Hematopoietic multipotent progenitor cell treated with erythropoietin and hydrocortisone succinate and interleukin-3 and kit ligand, for 6 days (in vitro differentiated cells): ENCODE data around the gene NOTCH2.

Source experiments
- DNase-seq: peaks from one replicate; pipeline ENCODE4 v3.0.0-alpha.2; 2015

NOTCH2 gene

GRCh38 chr1:119940697-119941096, 128.8 kb downstream of the NOTCH2 start:
- DNase-seq, result no peak

GRCh38 chr1:119937198-119937597, 132.3 kb downstream of the NOTCH2 start:
- DNase-seq, result no peak

- no peak for DNase-seq
Measured at GRCh38 chr1:119935915-119936314, 133.5 kb downstream of the NOTCH2 start.

GRCh38 chr1:119935373-119935772, 134.1 kb downstream of the NOTCH2 start:
- DNase-seq, result no peak

- no peak for DNase-seq
Measured at GRCh38 chr1:119933397-119933796, 136.1 kb downstream of the NOTCH2 start.

GRCh38 chr1:119929643-119930315, 139.7 kb downstream of the NOTCH2 start:
- DNase-seq, result no peak

- DNase-seq, result no peak
Measured at GRCh38 chr1:119926553-119926952, 142.9 kb downstream of the NOTCH2 start.

- DNase-seq, result no peak
Measured at GRCh38 chr1:119924948-119925898, 144.2 kb downstream of the NOTCH2 start.

- peak; percentile 52 for DNase-seq
Measured at GRCh38 chr1:119920104-119920968, 149.1 kb downstream of the NOTCH2 start.

- no peak for DNase-seq
Measured at GRCh38 chr1:119919241-119919640, 150.2 kb downstream of the NOTCH2 start.

- no peak for DNase-seq
Measured at GRCh38 chr1:119918301-119918700, 151.2 kb downstream of the NOTCH2 start.

GRCh38 chr1:119917304-119918055, 152.0 kb downstream of the NOTCH2 start:
- no peak for DNase-seq

GRCh38 chr1:119915517-119915916, 153.9 kb downstream of the NOTCH2 start:
- DNase-seq, result no peak

GRCh38 chr1:119914071-119914470, 155.4 kb downstream of the NOTCH2 start:
- no peak for DNase-seq

- DNase-seq, result no peak
Measured at GRCh38 chr1:119912963-119913362, 156.5 kb downstream of the NOTCH2 start.

- no peak for DNase-seq
Measured at GRCh38 chr1:119911775-119912174, 157.7 kb downstream of the NOTCH2 start.

- DNase-seq, result peak; percentile 23
Measured at GRCh38 chr1:119910618-119911017, 158.8 kb downstream of the NOTCH2 start.

- no peak for DNase-seq
Measured at GRCh38 chr1:119909890-119910596, 159.4 kb downstream of the NOTCH2 start.

GRCh38 chr1:119908661-119909060, 160.8 kb downstream of the NOTCH2 start:
- DNase-seq, result no peak

- DNase-seq, result no peak
Measured at GRCh38 chr1:119906927-119907652, 162.4 kb downstream of the NOTCH2 start.

- no peak for DNase-seq
Measured at GRCh38 chr1:119903443-119903835, 166.0 kb downstream of the NOTCH2 start.
